Measurements from ENCODE around the gene SEMA3G.

Gene SEMA3G

DNA sequence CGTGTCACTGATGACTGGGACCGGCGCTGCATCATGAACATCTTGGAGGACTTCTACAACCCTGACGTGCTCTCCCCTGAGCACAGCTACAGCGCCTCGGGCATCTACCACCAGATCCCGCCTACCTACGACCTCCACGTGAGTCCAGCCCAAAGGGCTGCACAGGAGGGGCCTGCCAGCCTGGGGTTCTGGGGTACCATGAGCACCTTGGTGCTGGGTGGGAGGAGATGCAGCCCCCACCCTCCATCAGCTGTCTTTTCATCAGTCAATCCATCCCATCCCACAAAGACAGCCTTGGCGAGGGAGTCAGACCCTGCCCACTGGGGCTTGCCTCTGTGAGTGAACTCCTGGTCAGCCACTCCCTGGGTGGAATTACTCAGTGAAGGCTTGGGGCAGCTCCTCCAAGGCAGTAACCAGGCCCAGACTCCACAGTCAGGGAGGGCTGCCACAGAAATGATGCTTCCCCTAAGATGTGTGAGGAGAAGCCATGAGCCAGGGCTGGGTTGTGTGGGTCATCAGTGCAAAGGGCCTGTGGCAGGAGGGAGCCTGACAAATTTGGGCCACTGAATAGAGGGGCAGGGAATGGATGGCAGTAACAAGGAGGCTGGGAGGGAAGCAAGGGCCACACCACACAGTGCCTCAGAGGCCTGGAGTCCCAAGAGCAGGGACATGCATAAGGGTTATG, 47.9 kb downstream of the SEMA3G start:
- no peak for DNase-seq (ENCODE audit: low read depth in 1 of 2, low spot score in 1 of 2)

DNA sequence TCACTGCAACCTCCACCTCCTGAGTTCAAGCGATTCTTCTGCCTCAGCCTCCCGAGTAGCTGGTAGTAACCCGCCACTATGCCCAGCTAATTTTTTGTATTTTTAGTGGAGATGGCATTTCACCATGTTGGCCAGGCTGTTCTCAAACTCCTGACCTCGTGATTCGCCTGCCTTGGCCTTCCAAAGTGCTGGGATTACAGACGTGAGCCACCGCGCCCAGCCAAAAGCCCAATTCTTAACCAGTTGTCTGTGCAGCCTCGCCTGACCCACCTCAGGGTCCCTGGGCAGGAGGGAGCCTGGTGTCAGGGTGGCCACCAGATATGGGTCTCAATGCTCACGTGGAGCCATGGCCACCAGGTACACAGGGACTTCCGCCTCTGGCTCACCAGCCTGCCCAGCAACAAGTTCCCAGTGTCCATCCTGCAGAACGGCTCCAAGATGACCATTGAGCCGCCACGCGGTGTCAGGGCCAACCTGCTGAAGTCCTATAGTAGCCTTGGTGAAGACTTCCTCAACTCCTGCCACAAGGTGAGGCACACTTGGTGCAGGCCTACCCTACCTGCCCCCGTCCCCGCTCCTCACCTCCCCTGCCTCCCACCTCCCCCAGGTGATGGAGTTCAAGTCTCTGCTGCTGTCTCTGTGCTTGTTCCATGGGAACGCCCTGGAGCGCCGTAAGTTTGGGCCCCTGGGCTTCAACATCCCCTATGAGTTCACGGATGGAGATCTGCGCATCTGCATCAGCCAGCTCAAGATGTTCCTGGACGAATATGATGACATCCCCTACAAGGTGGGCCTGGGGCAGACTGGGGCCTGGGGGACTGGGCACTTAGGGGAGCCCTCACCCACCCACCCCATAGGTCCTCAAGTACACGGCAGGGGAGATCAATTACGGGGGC, 48.6 kb downstream of the SEMA3G start:
- no peak for DNase-seq (ENCODE audit: low read depth in 1 of 2, low spot score in 1 of 2)

DNA sequence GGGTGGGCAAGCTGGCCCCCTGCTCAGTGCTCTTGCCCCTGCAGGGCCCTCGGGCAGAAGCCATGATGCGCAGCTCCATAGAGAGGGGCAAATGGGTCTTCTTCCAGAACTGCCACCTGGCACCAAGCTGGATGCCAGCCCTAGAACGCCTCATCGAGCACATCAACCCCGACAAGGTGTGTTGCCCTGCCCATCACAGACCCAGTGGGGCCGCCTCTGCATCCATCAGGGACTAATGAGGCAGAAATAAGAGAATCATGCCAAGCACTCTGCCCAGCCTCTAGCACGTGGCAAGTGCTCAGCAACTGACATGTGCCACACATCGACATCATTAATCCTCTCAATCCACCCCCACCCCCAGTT, 49.4 kb downstream of the SEMA3G start:
- DNase-seq (ENCODE audit: low read depth in 1 of 2, low spot score in 1 of 2), result no peak

DNA sequence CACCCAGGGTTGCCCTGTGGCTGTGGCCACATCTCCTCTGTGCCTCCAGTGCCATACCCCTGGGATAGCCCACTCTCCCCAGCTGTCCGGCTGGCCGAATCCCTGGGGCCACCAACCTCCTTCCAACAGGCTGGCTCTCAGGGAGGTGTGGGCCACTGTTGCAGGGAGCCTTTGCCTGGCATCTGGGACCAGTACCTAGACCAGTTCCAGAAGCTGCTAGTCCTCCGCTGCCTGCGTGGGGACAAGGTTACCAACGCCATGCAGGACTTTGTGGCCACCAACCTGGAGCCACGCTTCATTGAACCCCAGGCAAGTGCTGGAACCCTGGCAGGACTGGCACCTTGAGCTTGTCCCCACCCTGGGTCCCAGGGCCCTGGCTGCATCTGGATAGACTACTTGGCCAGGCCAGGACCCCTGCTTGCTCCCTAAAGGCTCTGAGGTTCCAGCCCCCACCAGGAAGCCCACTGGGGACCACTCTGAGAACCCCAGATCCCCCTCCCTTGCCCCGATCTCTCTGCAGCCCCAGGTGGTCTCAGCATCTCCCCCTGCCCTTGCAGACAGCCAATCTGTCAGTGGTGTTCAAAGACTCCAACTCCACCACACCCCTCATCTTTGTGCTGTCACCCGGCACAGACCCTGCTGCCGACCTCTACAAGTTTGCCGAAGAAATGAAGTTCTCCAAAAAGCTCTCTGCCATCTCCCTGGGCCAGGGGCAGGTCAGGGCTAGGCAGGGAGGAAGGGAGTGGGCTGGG, 50.0 kb downstream of the SEMA3G start:
- DNase-seq (ENCODE audit: low read depth in 1 of 2, low spot score in 1 of 2), result no peak

DNA sequence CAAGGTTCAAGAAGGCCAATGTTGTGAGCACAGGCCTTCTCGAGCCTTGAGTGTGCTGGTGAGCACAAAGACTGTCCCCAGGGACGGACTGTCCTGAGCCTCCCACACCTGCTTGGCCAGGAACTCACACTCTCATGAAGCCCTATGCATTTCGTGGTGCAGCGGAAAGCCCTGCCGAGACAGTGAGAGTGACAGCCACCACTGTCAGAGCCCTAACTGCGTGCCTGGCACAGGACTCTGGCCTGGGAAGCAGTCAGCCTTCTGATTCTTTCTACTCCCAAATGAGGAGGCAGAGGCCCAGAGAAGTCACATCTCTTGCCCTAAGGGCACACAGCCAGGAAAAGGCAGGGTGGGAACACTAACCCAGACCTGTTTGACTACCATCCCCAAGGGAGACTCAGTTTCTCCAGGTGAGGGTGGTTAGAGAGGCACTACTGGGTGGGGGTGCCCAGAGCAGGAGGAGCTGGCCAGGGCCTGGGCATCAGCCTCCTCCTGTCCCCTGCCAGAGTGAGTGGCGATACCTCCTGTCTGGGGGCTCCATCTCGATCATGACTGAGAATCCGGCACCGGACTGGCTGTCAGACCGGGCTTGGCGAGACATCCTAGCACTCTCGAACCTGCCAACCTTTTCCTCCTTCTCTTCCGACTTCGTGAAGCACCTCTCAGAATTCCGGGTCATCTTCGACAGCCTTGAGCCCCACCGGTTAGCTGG, 50.8 kb downstream of the SEMA3G start:
- no peak for DNase-seq (ENCODE audit: low read depth in 1 of 2, low spot score in 1 of 2)

DNA sequence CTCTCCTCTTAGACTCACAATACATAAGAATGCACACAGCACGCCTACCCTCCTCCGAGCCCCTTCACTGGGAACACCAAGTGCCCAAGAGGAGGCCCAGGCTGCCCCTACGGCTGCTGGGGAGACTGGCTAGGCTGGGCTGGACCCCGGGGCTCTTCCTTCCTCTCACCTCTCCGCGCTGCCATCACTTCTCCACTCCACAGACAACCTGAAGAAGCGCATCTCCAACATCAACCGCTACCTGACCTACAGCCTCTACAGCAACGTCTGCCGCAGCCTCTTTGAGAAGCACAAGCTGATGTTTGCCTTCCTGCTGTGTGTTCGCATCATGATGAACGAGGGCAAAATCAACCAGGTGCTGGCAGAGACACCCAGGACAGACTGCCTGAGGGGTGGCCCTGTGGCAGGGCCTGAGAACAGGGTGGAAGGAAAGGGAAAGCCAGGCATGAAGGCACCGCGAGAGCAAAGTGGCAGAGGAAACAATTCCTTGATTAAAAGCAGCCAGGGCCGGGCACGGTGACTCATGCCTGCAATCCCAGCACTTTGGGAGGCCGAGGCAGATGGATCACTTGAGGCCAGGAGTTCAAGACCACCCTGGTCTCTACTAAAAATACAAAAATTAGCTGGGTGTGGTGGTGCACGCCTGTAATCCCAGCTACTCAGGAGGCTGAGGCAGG, 51.6 kb downstream of the SEMA3G start:
- no peak for DNase-seq (ENCODE audit: low read depth in 1 of 2, low spot score in 1 of 2)

DNA sequence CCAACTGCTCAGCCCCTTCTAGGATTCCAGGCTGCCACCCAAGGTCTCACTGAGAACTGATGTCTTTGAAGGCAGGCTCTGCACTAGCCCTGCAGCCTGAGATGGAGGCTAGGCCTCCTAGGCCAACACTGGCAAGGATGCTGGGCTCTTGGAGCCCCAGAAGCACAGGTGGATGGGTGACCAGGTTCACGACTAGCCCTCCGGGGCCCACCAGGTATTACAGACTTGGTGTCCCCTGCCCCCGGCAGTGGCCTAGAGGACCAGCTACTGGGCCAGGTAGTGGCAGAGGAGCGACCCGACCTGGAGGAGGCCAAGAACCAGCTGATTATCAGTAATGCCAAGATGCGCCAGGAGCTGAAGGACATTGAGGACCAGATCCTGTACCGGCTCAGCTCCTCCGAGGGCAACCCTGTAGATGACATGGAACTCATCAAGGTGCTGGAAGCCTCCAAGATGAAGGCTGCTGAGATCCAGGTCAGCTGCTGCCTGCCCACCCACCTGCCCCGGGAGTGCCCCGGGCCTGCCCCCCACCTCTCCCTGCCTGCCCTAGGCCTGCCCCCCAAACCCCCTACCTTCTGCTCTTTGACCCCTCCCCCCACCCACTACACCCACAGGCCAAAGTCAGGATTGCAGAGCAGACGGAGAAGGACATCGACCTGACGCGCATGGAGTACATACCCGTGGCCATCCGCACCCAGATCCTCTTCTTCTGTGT, 52.5 kb downstream of the SEMA3G start:
- DNase-seq (ENCODE audit: low read depth in 1 of 2, low spot score in 1 of 2), result no peak

DNA sequence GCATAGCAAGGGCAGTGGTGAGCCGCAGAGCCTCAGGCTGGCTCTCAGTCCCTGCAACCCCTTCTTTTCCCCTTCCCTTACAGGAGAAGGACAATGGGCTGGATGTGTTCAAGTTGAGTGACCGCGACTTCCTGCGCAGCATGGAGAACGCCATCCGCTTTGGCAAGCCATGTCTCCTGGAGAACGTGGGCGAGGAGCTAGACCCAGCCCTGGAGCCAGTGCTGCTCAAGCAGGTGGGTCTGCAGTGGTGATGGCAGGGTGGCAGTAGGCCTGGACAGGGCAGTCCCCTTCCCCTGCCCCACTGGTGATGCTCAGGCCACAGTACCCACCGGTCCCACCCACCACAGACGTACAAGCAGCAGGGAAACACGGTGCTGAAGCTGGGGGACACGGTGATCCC, 53.8 kb downstream of the SEMA3G start:
- DNase-seq (ENCODE audit: low read depth in 1 of 2, low spot score in 1 of 2), result no peak

DNA sequence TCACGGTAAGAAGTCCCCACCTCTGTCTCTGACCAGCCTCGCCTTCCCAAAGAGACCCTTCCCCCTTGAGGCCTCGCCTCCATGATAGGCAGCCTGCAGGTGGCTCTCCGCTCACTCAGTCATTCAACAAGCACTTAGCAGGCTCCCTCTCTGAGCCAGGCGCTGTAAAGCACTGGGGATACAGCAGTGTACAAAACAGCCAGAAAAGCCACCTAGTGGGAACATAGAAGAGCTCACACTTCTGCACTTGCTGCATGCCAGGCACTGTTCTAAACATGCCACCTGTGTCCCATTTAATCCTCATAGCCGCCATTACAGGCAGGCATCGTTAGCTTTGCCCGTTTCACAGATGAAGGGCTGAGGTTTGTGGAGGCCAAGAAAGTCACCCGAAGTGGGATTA, 56.0 kb downstream of the SEMA3G start:
- no peak for DNase-seq (ENCODE audit: low read depth in 1 of 2, low spot score in 1 of 2)

DNA sequence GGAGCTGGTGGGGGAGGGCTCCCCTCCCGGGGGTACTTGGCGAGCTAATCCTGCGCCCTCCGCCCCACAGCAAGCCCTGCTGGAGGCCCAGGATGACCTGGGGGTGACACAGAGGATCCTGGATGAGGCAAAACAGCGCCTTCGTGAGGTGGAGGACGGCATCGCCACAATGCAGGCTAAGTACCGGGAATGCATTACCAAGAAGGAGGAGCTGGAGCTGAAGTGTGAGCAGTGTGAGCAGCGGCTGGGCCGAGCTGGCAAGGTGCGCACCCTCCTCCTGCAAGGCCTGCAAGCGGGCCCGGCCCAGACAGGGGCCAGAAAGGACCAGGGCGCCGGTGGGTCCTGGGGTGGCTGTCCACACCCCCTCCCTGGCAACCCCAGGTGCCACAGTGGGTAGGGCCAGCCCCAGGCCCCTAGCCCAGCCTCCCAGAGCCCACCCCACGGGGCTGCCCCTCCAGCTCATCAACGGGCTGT, 56.5 kb downstream of the SEMA3G start:
- no peak for DNase-seq (ENCODE audit: low read depth in 1 of 2, low spot score in 1 of 2)

DNA sequence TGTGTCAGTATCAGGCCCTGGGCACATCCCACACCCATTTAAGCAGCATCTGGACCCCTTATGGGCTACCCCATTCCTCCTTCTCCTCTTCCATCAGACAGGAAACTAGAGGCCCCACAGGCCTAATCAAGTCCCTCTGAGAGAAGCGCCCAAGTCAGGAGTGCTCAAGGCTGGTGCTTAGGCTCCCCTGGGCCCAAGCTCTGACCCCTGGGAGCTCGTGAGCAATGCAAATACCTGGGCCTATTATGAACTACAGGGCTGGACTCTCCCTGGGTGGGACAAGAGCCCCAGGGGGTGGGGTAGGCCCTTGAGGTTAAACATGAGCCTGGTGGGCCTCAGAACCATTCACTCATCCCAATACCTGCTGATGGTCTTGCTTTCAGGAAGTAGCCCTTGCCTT, 57.4 kb downstream of the SEMA3G start:
- no peak for DNase-seq (ENCODE audit: low read depth in 1 of 2, low spot score in 1 of 2)

DNA sequence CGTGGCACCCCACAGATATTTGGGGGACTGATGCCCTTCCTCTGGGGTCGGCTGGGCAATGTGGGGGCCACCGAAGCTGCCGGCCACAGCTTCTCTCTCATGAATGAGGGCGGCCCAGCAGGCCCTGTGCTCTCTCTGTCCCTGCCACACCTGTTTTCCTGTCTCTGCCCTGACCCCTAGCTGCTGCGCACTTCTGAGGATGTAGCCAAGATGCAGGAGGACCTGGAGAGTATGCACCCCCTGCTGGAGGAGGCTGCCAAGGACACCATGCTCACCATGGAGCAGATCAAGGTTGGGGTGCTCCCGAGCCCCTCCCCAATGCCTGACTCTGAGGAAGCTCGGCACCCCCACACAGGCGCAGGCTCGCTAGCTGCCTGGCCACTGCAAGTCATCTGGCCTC, 59.7 kb downstream of the SEMA3G start:
- DNase-seq (ENCODE audit: low read depth in 1 of 2, low spot score in 1 of 2), result no peak

DNA sequence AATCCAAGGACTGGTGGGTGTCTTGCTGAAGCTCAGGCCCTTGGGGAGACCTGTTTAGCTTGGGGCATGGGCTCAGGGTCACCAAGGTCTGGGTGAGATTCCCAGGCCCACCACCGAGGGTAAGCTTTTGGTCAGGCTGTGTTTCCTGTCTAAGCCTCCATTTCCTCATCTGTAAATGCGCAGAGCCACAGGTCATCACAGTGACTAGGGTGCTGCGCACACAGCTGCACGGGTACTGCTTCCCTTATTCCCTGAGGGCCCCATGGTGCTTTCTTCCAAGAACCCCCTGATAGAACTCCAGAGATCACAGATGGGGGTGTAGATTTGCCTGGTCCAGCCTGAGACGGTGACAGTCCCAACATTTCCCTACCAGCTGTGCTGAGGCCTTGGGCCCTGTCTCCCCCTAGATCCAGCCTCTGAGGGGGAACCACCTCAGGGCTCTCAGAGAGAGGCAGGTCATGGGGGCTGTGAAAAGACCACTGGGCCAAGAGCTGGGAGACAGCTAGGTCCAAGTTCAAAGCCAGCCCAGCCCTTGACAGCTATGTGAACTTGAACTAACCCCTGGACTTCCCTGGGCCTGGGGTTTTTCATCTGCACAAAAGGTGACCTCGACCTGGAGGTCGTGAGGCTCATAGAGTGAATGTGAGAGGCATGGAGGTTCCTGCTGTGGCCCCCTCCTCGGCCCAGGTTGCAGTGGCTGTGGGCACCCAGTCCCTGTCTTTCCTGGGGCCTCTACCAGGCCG, 60.7 kb downstream of the SEMA3G start:
- no peak for DNase-seq (ENCODE audit: low read depth in 1 of 2, low spot score in 1 of 2)

DNA sequence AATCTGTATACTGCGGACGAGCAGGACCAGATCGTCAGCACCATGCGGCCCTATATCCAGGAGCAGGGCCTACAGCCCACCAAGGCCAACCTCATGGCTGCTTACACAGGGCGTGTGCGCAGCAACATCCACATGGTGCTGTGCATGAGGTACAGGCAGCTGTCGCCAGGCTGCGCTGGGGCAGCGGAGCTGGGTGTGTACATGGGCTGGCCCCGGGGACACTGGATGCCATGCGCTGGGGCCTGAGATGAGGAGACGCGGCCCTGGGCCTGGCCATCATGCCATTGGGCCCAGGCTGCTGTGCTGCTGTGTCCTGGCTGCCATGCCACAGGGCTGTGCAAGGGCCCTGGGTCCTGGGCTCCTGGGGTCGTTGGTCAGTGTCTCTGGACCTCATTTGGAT, 61.5 kb downstream of the SEMA3G start:
- DNase-seq (ENCODE audit: low read depth in 1 of 2, low spot score in 1 of 2), result no peak

Measured in activated T-helper 1 cell treated with anti-CD3 and anti-CD28 coated beads, Interleukin-2, amount 50 U/mL, for 16 hours (primary cell).